Activated T-cell treated with anti-CD3 and anti-CD28 coated beads, Interleukin-2, amount 50 U/mL, for 24 hours (primary cell): ENCODE results near the gene ZDHHC1.
"Not testable (repeated sequence)": the region's sequence is repeated elsewhere in the genome, so short reads cannot be mapped to it uniquely, and the experiment has no call there.

Experiments used
- DNase-seq: peaks from one replicate; pipeline ENCODE4 v3.0.0-alpha.2; 2020
- H3K27ac Mint-ChIP-seq: 2 replicates; pipeline ENCODE4 v1.8.0; 2020; ENCODE audit warnings: mild to moderate bottlenecking, mixed read lengths
- H3K27me3 Mint-ChIP-seq: 2 replicates; pipeline ENCODE4 v1.8.0; 2020; ENCODE audit warnings: mixed read lengths
- H3K36me3 Mint-ChIP-seq: 2 replicates; pipeline ENCODE4 v1.8.0; 2020; ENCODE audit warnings: low read depth, mixed read lengths
- H3K4me1 Mint-ChIP-seq: 2 replicates; pipeline ENCODE4 v1.8.0; 2020; ENCODE audit warnings: low read depth, mixed read lengths
- H3K4me3 Mint-ChIP-seq: 2 replicates; pipeline ENCODE4 v1.8.0; 2020; ENCODE audit warnings: mild to moderate bottlenecking, moderate library complexity, mixed read lengths
- H3K9me3 Mint-ChIP-seq: 2 replicates; pipeline ENCODE4 v1.8.0; 2020; ENCODE audit warnings: mixed read lengths

ZDHHC1 gene

GRCh38 chr16:67391424-67392300 is 24.6 kb downstream of the ZDHHC1 start:
- no peaks in the 10 kb centered on the region for H3K36me3 Mint-ChIP-seq
- H3K27me3 Mint-ChIP-seq, result peaks cover 36% of the 10 kb centered on the region
- H3K4me3 Mint-ChIP-seq, result no peak overlapping the region
- no peaks in the 10 kb centered on the region for H3K9me3 Mint-ChIP-seq
- H3K27ac Mint-ChIP-seq, result no peak overlapping the region
- H3K4me1 Mint-ChIP-seq, result peaks cover 9% of the 10 kb centered on the region
- peak; percentile 25 for DNase-seq

- Mint-ChIP-seq H3K4me3 (no peak overlapping the region), H3K4me1 (peaks cover 9% of the 10 kb centered on the region), H3K9me3 (no peaks in the 10 kb centered on the region), H3K27ac (no peak overlapping the region), H3K36me3 (no peaks in the 10 kb centered on the region), H3K27me3 (peaks cover 34% of the 10 kb centered on the region)
- no peak for DNase-seq
These were observed 25.4 kb downstream of the ZDHHC1 start for GRCh38 chr16:67390816-67391423.

DNA sequence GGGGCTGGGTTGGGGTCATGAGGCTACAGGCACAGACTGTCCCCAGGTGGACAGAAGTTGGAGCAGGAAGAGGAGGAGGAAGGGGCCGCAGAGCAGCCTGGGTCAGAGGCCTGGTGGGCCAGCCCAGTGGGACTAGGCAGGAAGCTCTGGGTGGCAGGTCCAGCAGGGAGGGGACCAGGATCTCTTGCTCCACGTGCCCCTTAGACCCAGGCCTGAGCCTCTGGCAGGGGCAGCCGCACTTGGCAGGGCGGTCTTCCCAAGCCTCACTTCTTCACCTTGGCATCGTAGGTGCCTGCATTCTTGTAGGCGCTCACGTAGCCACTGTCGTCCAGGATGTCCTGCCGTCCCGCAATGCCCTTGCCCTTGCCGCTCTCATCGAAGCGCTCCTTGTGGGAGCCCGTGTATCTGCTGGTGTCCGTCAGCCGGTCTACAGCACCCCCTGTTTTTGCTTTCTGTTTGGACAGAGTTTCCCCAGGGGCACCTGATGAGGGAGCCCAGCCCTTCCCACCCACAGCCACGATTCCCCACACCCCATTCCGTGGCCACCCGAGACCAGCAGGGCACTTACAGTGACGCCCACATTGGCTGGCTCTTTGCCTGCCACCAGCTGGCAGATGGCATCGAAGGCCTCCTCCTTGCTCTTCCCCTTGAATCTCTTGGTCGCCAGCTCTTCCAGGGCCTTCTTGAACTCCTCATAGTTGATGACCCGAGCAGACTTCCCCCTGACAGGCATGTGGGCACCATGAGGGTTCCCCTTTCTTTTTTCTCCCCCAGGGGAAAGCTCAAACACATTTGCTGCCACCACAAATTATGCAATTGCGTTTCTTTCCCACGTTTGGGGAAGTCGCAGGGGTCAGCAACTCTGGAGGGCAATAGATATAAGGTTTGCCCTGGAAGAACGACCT is 26.1 kb downstream of the ZDHHC1 start:
- H3K27me3 Mint-ChIP-seq, result peaks cover 26% of the 10 kb centered on the region
- no peak overlapping the region for H3K27ac Mint-ChIP-seq
- no peaks in the 10 kb centered on the region for H3K36me3 Mint-ChIP-seq
- no peaks in the 10 kb centered on the region for H3K9me3 Mint-ChIP-seq
- H3K4me3 Mint-ChIP-seq, result no peak overlapping the region
- DNase-seq, result no peak
- H3K4me1 Mint-ChIP-seq, result peaks cover 16% of the 10 kb centered on the region

GRCh38 chr16:67388591-67388990 is 27.7 kb downstream of the ZDHHC1 start:
- Mint-ChIP-seq H3K27me3 (peaks cover 13% of the 10 kb centered on the region), H3K27ac (no peak overlapping the region), H3K9me3 (no peaks in the 10 kb centered on the region), H3K36me3 (no peaks in the 10 kb centered on the region), H3K4me3 (no peak overlapping the region), H3K4me1 (peaks cover 14% of the 10 kb centered on the region)
- DNase-seq, result no peak

DNA sequence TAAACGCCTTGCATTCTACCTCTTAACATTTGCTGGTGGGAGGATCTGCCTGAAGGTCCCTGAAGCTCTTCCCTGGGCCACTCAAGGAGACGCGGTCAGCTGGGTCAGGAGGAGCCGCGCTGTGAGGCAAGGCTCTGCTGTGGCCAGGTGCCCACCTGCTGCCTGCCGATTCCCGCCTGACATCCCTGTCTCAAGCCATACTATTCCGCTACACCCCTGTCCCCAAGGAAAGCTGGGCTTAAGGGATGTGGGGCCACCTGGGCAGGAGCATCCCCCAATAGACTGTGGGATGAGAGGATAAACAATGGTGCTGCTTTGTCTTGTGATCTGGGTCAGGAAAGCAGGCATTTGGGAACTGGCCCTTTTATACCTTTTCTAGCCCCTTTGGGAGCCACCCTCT is 28.1 kb downstream of the ZDHHC1 start:
- Mint-ChIP-seq H3K4me1 (peaks cover 12% of the 10 kb centered on the region), H3K9me3 (no peaks in the 10 kb centered on the region), H3K27ac (no peak overlapping the region), H3K4me3 (no peak overlapping the region), H3K36me3 (no peaks in the 10 kb centered on the region), H3K27me3 (peaks cover 12% of the 10 kb centered on the region)
- no peak for DNase-seq

- no peaks in the 10 kb centered on the region for H3K9me3 Mint-ChIP-seq
- peaks cover 7% of the 10 kb centered on the region for H3K27me3 Mint-ChIP-seq
- no peak for DNase-seq
- no peaks in the 10 kb centered on the region for H3K36me3 Mint-ChIP-seq
- H3K27ac Mint-ChIP-seq, result no peak overlapping the region
- no peak overlapping the region for H3K4me3 Mint-ChIP-seq
- peaks cover 12% of the 10 kb centered on the region for H3K4me1 Mint-ChIP-seq
These were observed 28.7 kb downstream of the ZDHHC1 start for GRCh38 chr16:67387479-67388079.

- H3K9me3 Mint-ChIP-seq, result no peaks in the 10 kb centered on the region
- H3K4me3 Mint-ChIP-seq, result no peak overlapping the region
- peaks cover 1% of the 10 kb centered on the region for H3K27me3 Mint-ChIP-seq
- H3K4me1 Mint-ChIP-seq, result peaks cover 12% of the 10 kb centered on the region
- no peaks in the 10 kb centered on the region for H3K36me3 Mint-ChIP-seq
- no peak overlapping the region for H3K27ac Mint-ChIP-seq
- DNase-seq, result no peak
These were observed 29.3 kb downstream of the ZDHHC1 start for GRCh38 chr16:67386861-67387455.

GRCh38 chr16:67384778-67385510 is 31.3 kb downstream of the ZDHHC1 start:
- DNase-seq, result no peak
- H3K36me3 Mint-ChIP-seq, result no peaks in the 10 kb centered on the region

GRCh38 chr16:67383284-67383683 is 33.0 kb downstream of the ZDHHC1 start:
- H3K9me3 Mint-ChIP-seq, result no peaks in the 10 kb centered on the region
- no peak overlapping the region for H3K27ac Mint-ChIP-seq
- H3K27me3 Mint-ChIP-seq, result no peaks in the 10 kb centered on the region
- no peak for DNase-seq
- H3K4me3 Mint-ChIP-seq, result no peak overlapping the region
- peaks cover 12% of the 10 kb centered on the region for H3K4me1 Mint-ChIP-seq
- H3K36me3 Mint-ChIP-seq, result no peaks in the 10 kb centered on the region

More at GRCh38 chr16:67384778-67385510, 31.3 kb downstream of the ZDHHC1 start:
- Mint-ChIP-seq H3K27ac (no peak overlapping the region), H3K4me3 (no peak overlapping the region), H3K27me3 (no peaks in the 10 kb centered on the region), H3K4me1 (peaks cover 12% of the 10 kb centered on the region), H3K9me3 (no peaks in the 10 kb centered on the region)

DNA sequence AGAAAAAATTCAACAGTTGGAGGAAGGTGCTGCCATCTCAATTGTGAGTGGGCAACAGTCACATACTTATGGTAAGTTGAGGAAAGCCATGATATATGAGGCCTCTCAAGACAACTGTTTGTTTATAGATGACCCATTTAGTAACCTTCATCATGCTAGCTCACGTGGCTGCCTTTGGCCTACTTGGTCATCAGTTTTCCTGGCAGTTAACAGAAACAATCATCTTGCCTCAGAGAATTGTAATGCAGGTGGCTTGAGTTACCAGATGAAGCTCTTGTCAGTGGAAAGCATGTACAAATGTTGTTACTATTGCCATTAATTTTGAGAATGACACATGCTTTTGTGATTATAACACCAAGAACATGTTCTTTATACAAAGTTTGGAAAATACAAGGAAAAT is 37.6 kb downstream of the ZDHHC1 start:
- no peaks in the 10 kb centered on the region for H3K9me3 Mint-ChIP-seq
- no peak for DNase-seq
- H3K36me3 Mint-ChIP-seq, result no peaks in the 10 kb centered on the region
- H3K27ac Mint-ChIP-seq, result no peak overlapping the region
- H3K27me3 Mint-ChIP-seq, result peaks cover 10% of the 10 kb centered on the region
- no peaks in the 10 kb centered on the region for H3K4me1 Mint-ChIP-seq
- H3K4me3 Mint-ChIP-seq, result no peak overlapping the region

- H3K27me3 Mint-ChIP-seq, H3K36me3 Mint-ChIP-seq, H3K4me1 Mint-ChIP-seq, DNase-seq, H3K9me3 Mint-ChIP-seq, H3K27ac Mint-ChIP-seq, H3K4me3 Mint-ChIP-seq: not testable (repeated sequence)
These were observed 40.3 kb downstream of the ZDHHC1 start for GRCh38 chr16:67376012-67376411.

- no peaks in the 10 kb centered on the region for H3K9me3 Mint-ChIP-seq
- H3K27me3 Mint-ChIP-seq, result peaks cover 10% of the 10 kb centered on the region
- H3K36me3 Mint-ChIP-seq, result no peaks in the 10 kb centered on the region
- H3K27ac Mint-ChIP-seq, result no peak overlapping the region
- DNase-seq, result no peak
- H3K4me1 Mint-ChIP-seq, result no peaks in the 10 kb centered on the region
- no peak overlapping the region for H3K4me3 Mint-ChIP-seq
These were observed 43.6 kb downstream of the ZDHHC1 start for GRCh38 chr16:67372664-67373063.

- Mint-ChIP-seq H3K27ac (no peak overlapping the region), H3K27me3 (peaks cover 1% of the 10 kb centered on the region), H3K36me3 (no peaks in the 10 kb centered on the region), H3K4me3 (no peak overlapping the region), H3K4me1 (peaks cover 2% of the 10 kb centered on the region), H3K9me3 (no peaks in the 10 kb centered on the region)
- DNase-seq, result no peak
These were observed 45.6 kb downstream of the ZDHHC1 start for GRCh38 chr16:67370661-67371060.
